Right lobe of liver (tissue), 6 donors: ENCODE results near the gene SCGB1A1. TPM values are rescaled to one million over a fixed set of nuclear protein-coding genes. Genes with fewer than 3 reads are reported as not detected.

Experiments used
- ATAC-seq, 4 donors: fragments of 200-7000 bp; cut with Tn5 transposase; one replicate each; pipeline ENCODE4 v1.9.1; 2020; ENCODE audit warnings: mild to moderate bottlenecking in 4 of 4, moderate library complexity in 4 of 4
- DNase-seq, 3 donors: peaks; one replicate each; pipeline ENCODE4 v3.0.0-alpha.2; 2020
- H3K27ac ChIP-seq, 3 donors: fragments of 200-600 bp; one replicate each; pipeline ENCODE4 v1.8.0; 2022
- H3K27me3 ChIP-seq, 2 donors: fragments of 200-600 bp; one replicate each; pipeline ENCODE4 v1.8.0; 2022
- H3K36me3 ChIP-seq, 4 donors: fragments of 200-600 bp; sonication (generic) in 1 of 4; one replicate each; pipeline versions ENCODE4 v1.5.1 to v1.8.0; 2017 to 2022; ENCODE audit warnings: control low read depth in 1 of 4
- H3K4me1 ChIP-seq, 4 donors: fragments of 200-600 bp; sonication (generic) in 1 of 4; one replicate each; pipeline versions ENCODE4 v1.5.1 to v1.8.0; 2017 to 2022; ENCODE audit warnings: control low read depth in 1 of 4
- H3K4me3 ChIP-seq, 3 donors: fragments of 200-600 bp; one replicate each; pipeline ENCODE4 v1.8.0; 2022
- H3K9me3 ChIP-seq, 4 donors: fragments of 200-600 bp; sonication (generic) in 1 of 4; one replicate each; pipeline versions ENCODE4 v1.5.1 to v1.8.0; 2017 to 2022; ENCODE audit warnings: control low read depth in 1 of 4
- POLR2A ChIP-seq: fragments of 450-650 bp; IDR thresholded peaks from one replicate; pipeline ENCODE4 v1.6.1; 2017; ENCODE audit warnings: antibody characterized with exemption, mild to moderate bottlenecking
- WGBS: methylation state at CpG from one replicate; pipeline ENCODE4 v1.1.6; 2018; ENCODE audit warnings: low coverage, low lambda C conversion rate; ENCODE audit not compliant: insufficient coverage; ENCODE audit errors: missing lambda C conversion rate; 5-methylcytosine and 5-hydroxymethylcytosine counted together
- intact Hi-C, 2 donors: fragments of 100-400 bp; cut with DNase I; formaldehyde crosslinking; loops; one replicate each; pipeline versions ENCODE4 v1.11.2 to v1.14.1; 2022
- long read RNA-seq: library from polyadenylated mRNA; unstranded; transcript quantifications from one replicate; pipeline ENCODE4 v2.0.0, GENCODE V29; 2019
- total RNA-seq, 6 experiments: library from RNA; depleted of rRNA in 2 of 6; stranded (reverse); fragments of >200 nt in 2 of 6; fragmentation: NEBNext Ultra II Directional in 3 of 6; extraction: Animal tissue kit (Norgen Biotek cat#: 25700) in 3 of 6; gene quantifications; one replicate each; pipeline versions ENCODE4 v1.1.0 to v1.2.4, GENCODE V29; 2016 to 2023
- TF ChIP-seq, protein P1 (sequence below), 4 donors: fragments of 200-600 bp in 3 of 4; fragments of 450-650 bp in 1 of 4; IDR thresholded peaks; one replicate each; pipeline versions ENCODE4 v1.5.1 to v1.8.0; 2016 to 2022; ENCODE audit warnings: antibody characterized with exemption in 4 of 4, mild to moderate bottlenecking in 2 of 4
- donor health status: DM: no; HTN: yes; CAD: no.
- donor health status: DM: no; HTN: no; CAD: no.
- donor health status: DM: no; HTN: no; CAD: no.
- donor health status: DM: no; HTN: yes; CAD: no.
- donor health status: DM: no; HTN: yes; CAD: no.

SCGB1A1 gene, protein sequence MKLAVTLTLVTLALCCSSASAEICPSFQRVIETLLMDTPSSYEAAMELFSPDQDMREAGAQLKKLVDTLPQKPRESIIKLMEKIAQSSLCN
- total RNA-seq = not detected
- long read RNA-seq = 0 reads

DNA sequence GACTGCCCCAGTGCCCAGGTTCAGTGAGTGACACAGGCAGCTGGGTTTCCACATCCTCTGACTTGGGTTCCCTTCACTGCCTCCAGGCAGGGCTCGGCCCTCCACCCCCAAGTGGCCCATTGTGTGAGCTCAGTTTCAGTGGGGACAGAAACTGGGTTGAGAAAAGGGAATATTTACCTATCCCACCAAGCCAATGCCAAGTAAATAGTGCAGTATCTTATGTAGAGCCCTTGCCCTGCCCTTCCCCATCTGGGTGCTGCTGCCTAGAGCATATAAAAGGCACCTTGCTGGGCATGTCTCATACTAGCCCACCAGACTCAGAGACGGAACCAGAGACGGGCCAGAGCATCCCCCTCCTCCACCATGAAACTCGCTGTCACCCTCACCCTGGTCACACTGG, at the start of gene SCGB1A1:
SCGB1A1 (plus strand) TSS at position 301 of the 400 bp plus-strand sequence; CDS start at position 364, 63 bp downstream.
- 0% methylated on average over 1 of the region's 4 CpGs for WGBS
- DNase-seq = no peak
- Histone ChIP-seq H3K27me3 (no peaks in the 10 kb centered on the region), H3K9me3 (no peaks in the 10 kb centered on the region), H3K4me1 (no peaks in the 10 kb centered on the region), H3K27ac (no peak within 1 kb of the TSS), H3K4me3 (no peak within 1 kb of the TSS), H3K36me3 (no peaks in the 10 kb centered on the region)
- intact Hi-C loops = no loop called here
- no peak for ATAC-seq
- TF ChIP-seq, protein P1, sequence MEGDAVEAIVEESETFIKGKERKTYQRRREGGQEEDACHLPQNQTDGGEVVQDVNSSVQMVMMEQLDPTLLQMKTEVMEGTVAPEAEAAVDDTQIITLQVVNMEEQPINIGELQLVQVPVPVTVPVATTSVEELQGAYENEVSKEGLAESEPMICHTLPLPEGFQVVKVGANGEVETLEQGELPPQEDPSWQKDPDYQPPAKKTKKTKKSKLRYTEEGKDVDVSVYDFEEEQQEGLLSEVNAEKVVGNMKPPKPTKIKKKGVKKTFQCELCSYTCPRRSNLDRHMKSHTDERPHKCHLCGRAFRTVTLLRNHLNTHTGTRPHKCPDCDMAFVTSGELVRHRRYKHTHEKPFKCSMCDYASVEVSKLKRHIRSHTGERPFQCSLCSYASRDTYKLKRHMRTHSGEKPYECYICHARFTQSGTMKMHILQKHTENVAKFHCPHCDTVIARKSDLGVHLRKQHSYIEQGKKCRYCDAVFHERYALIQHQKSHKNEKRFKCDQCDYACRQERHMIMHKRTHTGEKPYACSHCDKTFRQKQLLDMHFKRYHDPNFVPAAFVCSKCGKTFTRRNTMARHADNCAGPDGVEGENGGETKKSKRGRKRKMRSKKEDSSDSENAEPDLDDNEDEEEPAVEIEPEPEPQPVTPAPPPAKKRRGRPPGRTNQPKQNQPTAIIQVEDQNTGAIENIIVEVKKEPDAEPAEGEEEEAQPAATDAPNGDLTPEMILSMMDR (IDR thresholded peaks at IDR 0.05) = no peak
- TF ChIP-seq POLR2A = no peak

DNA sequence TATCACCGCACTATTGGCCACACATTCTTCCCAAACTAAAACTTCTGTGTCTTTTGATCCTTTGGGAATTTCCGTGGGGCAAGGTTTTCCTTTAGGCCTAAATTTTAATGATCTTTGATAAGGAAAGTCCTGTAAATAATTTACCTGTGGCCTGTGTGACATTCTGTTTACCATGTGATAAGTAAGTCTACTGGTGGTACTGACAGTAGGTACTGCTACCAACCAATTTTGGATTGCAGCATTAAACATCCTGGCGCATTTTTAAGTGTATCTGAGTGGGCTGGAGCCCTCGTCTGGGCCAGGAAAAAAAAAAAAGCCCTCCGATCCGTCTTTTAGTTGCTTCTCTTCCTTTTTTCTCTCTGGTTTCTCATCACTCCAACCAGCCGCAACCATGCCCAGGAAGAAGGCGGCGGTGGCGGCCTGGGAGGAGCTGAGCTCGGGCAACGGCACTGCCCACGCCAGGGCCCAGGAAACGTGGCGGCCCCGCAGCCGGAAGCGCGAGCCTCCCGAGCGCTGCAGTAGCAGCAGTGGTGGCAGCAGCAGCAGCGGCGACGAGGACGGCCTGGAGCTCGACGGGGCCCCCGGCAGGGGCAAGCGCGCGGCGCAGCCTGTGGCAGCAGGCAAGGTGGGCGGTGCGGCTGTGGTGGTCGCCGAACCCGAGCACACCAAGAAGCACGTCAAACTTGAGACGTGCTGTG, 47.9 kb upstream of the SCGB1A1 start:
- Histone ChIP-seq H3K36me3 (no peaks in the 10 kb centered on the region), H3K4me3 (no peak overlapping the region), H3K4me1 (peaks cover 0 to 11% (median 4%) of the 10 kb centered on the region in 4 donors), H3K27ac (no peak overlapping the region), H3K9me3 (no peaks in the 10 kb centered on the region), H3K27me3 (no peaks in the 10 kb centered on the region)
- intact Hi-C loops = no loop called here
- no peak for TF ChIP-seq POLR2A
- TF ChIP-seq, protein P1 (IDR thresholded peaks at IDR 0.05) = no peak
- 32% methylated on average over 5 of the region's 39 CpGs for WGBS
- ATAC-seq (peak; percentile 45 to 65 (median 51)), DNase-seq (peak in 1 of 3 donors; percentile 31)

DNA sequence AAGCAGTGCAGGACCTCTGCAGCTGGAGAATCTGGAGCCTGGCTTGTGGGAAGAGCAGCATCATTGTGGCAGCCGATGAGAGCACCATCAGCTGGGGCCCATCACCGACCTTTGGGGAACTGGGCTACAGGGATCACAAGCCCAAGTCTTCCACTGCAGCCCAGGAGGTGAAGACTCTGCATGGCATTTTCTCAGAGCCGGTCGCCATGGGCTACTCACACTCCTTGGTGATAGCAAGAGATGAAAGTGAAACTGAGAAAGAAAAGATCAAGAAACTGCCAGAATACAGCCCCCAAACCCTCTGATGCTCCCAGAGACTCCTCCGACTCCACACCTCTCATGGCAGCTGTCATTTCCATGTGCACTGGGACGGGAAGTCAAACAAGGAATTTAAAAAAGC, 46.0 kb upstream of the SCGB1A1 start:
- no peaks in the 10 kb centered on the region for H3K27me3 ChIP-seq
- H3K27ac ChIP-seq = no peak overlapping the region
- no peak for ATAC-seq
- intact Hi-C loops = no loop called here
- no peak for DNase-seq
- no peaks in the 10 kb centered on the region for H3K36me3 ChIP-seq
- WGBS = 84% methylated on average over 2 of the region's 6 CpGs
- H3K4me3 ChIP-seq = no peak overlapping the region
- no peak for TF ChIP-seq POLR2A
- TF ChIP-seq, protein P1 (IDR thresholded peaks at IDR 0.05) = no peak
- no peaks in the 10 kb centered on the region for H3K9me3 ChIP-seq
- H3K4me1 ChIP-seq = peaks cover 0 to 11% (median 4%) of the 10 kb centered on the region in 4 donors

DNA sequence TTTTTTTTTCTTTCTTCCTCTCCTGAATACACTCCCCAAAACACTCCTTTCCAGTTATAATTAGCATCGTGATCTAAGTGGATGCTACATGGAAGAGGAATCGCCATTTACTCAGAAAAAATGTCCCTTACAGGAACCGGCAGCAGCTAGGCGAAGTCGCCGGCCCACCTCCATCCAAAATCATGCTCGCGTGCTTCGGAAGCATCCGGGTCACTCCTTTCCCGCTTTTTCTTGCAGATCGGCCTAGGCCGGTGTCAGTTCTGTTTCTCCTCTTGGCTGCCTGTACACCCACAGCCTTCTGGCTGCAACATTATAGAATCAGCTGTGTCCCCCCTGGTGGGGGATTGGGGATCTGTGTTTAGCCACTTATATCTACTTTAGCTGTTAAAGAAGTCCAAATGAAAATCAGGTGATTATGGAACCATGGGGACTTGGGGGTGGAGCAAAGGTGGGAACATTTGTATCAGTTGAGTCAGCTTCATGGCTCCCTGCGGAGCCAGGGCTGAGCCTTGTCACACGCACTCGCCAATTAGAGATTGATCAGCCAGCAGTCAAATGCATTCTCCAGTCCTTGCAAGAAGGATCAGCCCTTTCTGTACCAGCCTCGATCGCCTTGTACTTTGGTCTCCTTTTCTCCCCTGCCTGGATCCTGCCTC, 45.2 kb upstream of the SCGB1A1 start:
- Histone ChIP-seq H3K27me3 (no peaks in the 10 kb centered on the region), H3K9me3 (no peaks in the 10 kb centered on the region), H3K36me3 (no peaks in the 10 kb centered on the region), H3K27ac (no peak overlapping the region), H3K4me1 (peaks cover 0 to 11% (median 4%) of the 10 kb centered on the region in 4 donors), H3K4me3 (no peak overlapping the region)
- DNase-seq = no peak
- 99% methylated on average over 11 of the region's 18 CpGs for WGBS
- no peak for ATAC-seq
- intact Hi-C loops = no loop called here
- TF ChIP-seq, protein P1 (IDR thresholded peaks at IDR 0.05) = no peak
- TF ChIP-seq POLR2A = no peak
